ACC112 (cell line): Measurements from ENCODE around the gene ST6GALNAC3.
"Not testable (repeated sequence)": the region's sequence is repeated elsewhere in the genome, so short reads cannot be mapped to it uniquely, and the experiment has no call there.

Experiments used
- H2AFZ ChIP-seq: fragments of 200-600 bp; sonication (generic); one replicate; pipeline ENCODE4 v1.6.0; 2017; ENCODE audit warnings: antibody characterized with exemption, low read length; ENCODE audit not compliant: unreplicated experiment
- H3K27ac ChIP-seq: fragments of 200-600 bp; sonication (generic); 2 replicates; pipeline ENCODE4 v1.5.1; 2014; ENCODE audit warnings: low read depth, mild to moderate bottlenecking, antibody characterized with exemption, low read length, moderate library complexity
- H3K27me3 ChIP-seq: fragments of 200-600 bp; sonication (generic); 2 replicates; pipeline ENCODE4 v1.6.1; 2014; ENCODE audit warnings: mild to moderate bottlenecking, antibody characterized with exemption, low read length, moderate library complexity, mixed read lengths; ENCODE audit not compliant: insufficient read depth
- H3K36me3 ChIP-seq: fragments of 200-600 bp; sonication (generic); 2 replicates; pipeline ENCODE4 v1.6.1; 2016; ENCODE audit warnings: mild to moderate bottlenecking, antibody characterized with exemption, low read length, moderate library complexity, mixed read lengths; ENCODE audit not compliant: insufficient read depth
- H3K4me1 ChIP-seq: fragments of 200-600 bp; sonication (generic); one replicate; pipeline ENCODE4 v1.6.1; 2016; ENCODE audit warnings: low read length, mixed read lengths; ENCODE audit not compliant: insufficient read depth, unreplicated experiment, control insufficient read depth
- H3K4me3 ChIP-seq: fragments of 200-600 bp; sonication (generic); 2 replicates; pipeline ENCODE4 v1.5.1; 2014; ENCODE audit warnings: mild to moderate bottlenecking, low read depth, low read length
- H3K79me2 ChIP-seq: fragments of 200-600 bp; sonication (generic); one replicate; pipeline ENCODE4 v1.6.0; 2016; ENCODE audit warnings: low read length; ENCODE audit not compliant: control insufficient read depth, unreplicated experiment, insufficient read depth

The ST6GALNAC3 gene

DNA sequence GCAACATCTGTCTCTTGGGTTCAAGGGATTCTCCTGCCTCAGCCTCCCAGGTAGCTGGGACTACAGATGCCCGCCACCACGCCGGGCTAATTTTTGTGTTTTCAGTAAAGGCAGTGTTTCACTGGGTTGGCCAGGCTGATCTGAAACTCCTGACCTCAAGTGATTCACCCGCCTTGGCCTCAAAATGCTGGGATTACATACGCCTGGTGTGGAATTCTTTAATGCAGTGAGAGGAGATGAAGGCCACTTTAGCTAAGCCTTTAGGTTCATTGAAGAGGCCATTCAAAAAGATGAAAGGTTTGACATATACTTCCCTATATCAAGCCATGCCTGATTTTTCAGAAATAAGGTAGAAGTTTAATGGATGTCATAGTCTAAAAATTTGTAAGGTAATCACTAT lies 162.7 kb downstream of the ST6GALNAC3 start:
- Histone ChIP-seq H3K27me3 (no peaks in the 10 kb centered on the region), H3K79me2 (no peaks in the 10 kb centered on the region), H3K4me3 (no peak overlapping the region), H3K27ac (no peak overlapping the region), H3K36me3 (no peaks in the 10 kb centered on the region), H2AFZ (no peak overlapping the region), H3K4me1 (no peaks in the 10 kb centered on the region)

DNA sequence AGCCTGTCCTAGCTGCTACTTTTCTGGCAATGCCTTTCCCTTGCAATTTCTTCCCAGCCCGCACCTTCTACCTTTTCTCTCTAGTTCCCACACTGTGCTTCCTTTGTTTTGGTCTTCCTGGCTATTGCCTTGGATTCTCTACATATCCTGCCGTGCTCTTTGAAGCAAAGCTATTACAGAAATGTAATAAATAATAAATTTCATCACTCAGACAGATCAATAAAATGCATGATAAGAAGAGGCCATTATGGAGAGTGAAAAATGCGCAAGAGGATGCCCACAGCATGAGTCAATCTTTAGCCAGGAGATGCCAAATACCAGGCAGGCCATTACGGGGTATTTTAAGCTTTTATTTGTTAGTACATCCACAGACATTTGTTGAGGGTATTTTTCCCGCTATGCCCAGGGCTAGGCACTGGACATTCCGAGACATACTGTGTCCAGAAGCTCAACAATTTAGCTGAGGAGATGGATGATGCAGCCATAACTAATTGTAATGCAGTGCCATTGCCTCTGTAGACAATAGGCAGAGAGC lies 163.6 kb downstream of the ST6GALNAC3 start:
- H3K4me3 ChIP-seq: no peak overlapping the region
- no peaks in the 10 kb centered on the region for H3K36me3 ChIP-seq
- no peak overlapping the region for H2AFZ ChIP-seq
- no peaks in the 10 kb centered on the region for H3K4me1 ChIP-seq
- H3K79me2 ChIP-seq: no peaks in the 10 kb centered on the region
- H3K27me3 ChIP-seq: no peaks in the 10 kb centered on the region
- no peak overlapping the region for H3K27ac ChIP-seq

DNA sequence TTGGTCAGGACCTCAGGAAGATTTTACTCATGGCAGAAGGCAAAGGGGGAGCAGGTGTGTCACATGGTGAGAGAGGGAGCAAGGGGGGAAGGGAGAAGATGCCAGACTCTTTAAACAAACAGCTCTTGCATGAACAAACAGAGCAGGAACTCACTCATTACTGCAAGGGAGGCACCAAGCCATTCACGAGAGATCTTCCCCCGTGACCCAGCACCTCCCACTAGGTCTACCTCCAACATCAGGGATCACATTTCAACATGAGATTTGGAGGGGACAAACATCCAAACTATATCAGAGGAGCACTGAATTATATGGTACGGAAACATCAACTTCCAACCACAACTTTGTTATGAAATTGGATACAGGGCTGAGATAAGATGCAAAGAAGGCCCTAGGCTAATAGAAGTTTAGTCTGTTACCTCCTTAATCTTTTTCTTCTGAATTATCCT lies 164.9 kb downstream of the ST6GALNAC3 start:
- Histone ChIP-seq H3K4me1 (no peaks in the 10 kb centered on the region), H3K27me3 (no peaks in the 10 kb centered on the region), H3K27ac (no peak overlapping the region), H3K36me3 (no peaks in the 10 kb centered on the region), H2AFZ (no peak overlapping the region), H3K79me2 (no peaks in the 10 kb centered on the region), H3K4me3 (no peak overlapping the region)

DNA sequence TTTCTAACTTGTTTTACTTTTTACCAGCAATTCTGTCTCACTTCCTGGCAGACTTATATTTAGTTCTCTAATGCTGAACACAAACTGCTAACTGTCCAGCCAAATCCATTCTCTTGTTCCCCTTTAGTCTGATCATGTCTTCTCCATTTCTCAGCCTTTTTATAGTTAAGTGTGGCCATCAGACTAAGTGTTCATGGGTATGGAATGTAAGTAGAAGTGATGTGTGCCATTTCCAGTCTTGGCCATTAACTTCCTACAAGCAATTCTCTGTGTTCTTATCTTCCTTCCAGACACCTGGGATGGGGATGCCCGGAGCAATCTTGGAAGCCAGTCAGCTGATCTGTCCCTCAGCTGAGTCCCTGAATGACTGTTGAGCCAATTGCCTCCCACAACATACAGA lies 165.8 kb downstream of the ST6GALNAC3 start:
- no peaks in the 10 kb centered on the region for H3K36me3 ChIP-seq
- H3K79me2 ChIP-seq: no peaks in the 10 kb centered on the region
- no peak overlapping the region for H2AFZ ChIP-seq
- H3K4me1 ChIP-seq: no peaks in the 10 kb centered on the region
- H3K4me3 ChIP-seq: no peak overlapping the region
- no peak overlapping the region for H3K27ac ChIP-seq
- no peaks in the 10 kb centered on the region for H3K27me3 ChIP-seq

DNA sequence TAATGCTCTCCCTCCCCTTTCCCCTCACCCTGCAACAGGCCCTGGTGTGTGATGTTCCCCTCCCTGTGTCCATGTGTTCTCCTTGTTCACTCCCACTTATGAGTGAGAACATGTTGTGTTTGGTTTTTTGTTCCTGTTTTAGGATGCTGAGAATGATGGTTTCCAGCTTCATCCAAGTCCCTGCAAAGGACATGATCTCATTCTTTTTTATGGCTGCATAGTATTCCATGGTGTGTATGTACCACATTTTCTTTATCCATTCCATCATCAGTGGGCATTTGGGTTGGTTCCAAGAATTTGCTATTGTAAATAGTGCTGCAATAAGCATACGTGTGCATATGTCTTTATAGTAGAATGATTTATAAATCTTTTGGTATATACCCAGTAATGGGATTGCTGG lies 168.0 kb downstream of the ST6GALNAC3 start:
- H3K27me3 ChIP-seq, H3K36me3 ChIP-seq, H3K4me3 ChIP-seq, H3K4me1 ChIP-seq, H2AFZ ChIP-seq, H3K27ac ChIP-seq, H3K79me2 ChIP-seq: not testable (repeated sequence)

DNA sequence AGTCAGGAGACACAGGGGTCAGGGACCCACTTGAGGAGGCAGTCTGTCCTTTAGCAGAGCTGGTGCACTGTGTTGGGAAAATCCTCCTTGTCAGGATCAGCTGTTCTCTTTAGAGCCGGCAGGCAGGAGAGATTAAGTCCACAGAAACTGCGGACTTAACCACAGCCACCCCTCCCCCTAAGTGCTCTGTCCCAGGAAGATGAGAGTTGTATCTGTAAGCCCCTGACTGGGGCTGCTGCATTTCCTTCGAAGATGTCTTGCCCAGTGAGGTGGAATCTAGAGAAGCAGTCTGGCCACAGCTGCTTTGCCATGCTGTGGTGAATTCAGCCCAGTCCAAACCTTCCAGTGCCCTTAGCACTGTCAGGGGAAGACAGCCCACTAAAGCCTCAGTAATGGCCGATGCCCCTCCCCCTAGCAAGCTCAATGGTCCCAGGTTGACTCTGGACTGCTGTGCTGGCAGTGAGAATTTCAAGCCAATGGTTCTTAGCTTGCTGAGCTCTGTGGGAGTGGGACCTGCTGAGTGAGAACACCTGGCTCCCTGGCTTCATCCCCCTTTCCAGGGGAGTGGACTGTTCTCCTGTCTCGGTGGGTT lies 172.8 kb downstream of the ST6GALNAC3 start:
- no peak overlapping the region for H3K4me3 ChIP-seq
- H2AFZ ChIP-seq: no peak overlapping the region
- no peaks in the 10 kb centered on the region; the same call in 1 of the 2 replicates for H3K27me3 ChIP-seq

DNA sequence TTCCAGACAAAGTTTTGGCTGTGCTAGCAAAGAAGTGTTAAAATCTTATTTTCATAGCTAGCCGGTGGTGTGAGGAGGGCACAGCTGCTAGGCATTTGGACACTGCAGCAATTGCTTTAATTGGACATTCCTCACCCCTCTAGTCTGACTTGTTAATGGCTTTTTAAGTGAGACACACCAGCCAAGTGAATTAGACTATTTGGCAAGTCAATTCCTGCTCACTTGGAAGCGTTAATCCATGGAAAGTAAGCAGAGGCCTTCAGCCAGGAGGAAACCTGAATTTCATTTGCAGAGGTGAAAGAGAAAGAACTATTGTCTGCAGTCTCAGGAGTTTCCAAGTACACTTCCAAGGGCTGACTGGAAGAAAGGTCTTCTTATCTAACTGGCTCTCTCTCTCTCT lies 175.7 kb downstream of the ST6GALNAC3 start:
- Histone ChIP-seq H3K27ac (no peak overlapping the region), H3K27me3 (no peaks in the 10 kb centered on the region; the same call in 1 of the 2 replicates), H3K36me3 (no peaks in the 10 kb centered on the region), H2AFZ (no peak overlapping the region), H3K4me3 (no peak overlapping the region), H3K4me1 (no peaks in the 10 kb centered on the region), H3K79me2 (no peaks in the 10 kb centered on the region)

More for the DNA sequence above, 172.8 kb downstream of the ST6GALNAC3 start:
- H3K36me3 ChIP-seq: no peaks in the 10 kb centered on the region
- no peak overlapping the region for H3K27ac ChIP-seq
- H3K4me1 ChIP-seq: no peaks in the 10 kb centered on the region
- no peaks in the 10 kb centered on the region for H3K79me2 ChIP-seq

DNA sequence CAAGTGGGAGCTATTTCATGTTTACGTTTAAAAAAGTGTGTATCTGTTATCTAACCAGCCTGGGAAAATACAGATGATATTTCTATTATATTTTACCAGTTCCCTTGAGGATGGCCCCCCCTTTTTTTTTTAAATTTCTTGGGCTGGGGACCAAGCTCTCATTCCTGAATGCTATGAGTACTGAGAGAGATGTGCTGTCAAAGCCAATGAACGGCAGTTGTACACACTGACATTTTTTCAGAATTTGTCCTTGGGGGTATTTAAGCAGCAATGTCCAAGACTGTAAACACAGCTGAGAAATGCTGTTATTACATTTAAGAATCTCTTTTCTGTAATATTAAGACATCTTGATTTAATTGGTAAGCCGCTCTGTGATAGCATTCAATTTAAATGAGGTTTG lies 177.9 kb downstream of the ST6GALNAC3 start:
- no peak overlapping the region for H3K4me3 ChIP-seq
- H3K27me3 ChIP-seq: no peaks in the 10 kb centered on the region; the same call in 1 of the 2 replicates
- H3K27ac ChIP-seq: no peak overlapping the region
- H3K4me1 ChIP-seq: no peaks in the 10 kb centered on the region
- no peaks in the 10 kb centered on the region for H3K36me3 ChIP-seq
- H2AFZ ChIP-seq: no peak overlapping the region
- no peaks in the 10 kb centered on the region for H3K79me2 ChIP-seq

DNA sequence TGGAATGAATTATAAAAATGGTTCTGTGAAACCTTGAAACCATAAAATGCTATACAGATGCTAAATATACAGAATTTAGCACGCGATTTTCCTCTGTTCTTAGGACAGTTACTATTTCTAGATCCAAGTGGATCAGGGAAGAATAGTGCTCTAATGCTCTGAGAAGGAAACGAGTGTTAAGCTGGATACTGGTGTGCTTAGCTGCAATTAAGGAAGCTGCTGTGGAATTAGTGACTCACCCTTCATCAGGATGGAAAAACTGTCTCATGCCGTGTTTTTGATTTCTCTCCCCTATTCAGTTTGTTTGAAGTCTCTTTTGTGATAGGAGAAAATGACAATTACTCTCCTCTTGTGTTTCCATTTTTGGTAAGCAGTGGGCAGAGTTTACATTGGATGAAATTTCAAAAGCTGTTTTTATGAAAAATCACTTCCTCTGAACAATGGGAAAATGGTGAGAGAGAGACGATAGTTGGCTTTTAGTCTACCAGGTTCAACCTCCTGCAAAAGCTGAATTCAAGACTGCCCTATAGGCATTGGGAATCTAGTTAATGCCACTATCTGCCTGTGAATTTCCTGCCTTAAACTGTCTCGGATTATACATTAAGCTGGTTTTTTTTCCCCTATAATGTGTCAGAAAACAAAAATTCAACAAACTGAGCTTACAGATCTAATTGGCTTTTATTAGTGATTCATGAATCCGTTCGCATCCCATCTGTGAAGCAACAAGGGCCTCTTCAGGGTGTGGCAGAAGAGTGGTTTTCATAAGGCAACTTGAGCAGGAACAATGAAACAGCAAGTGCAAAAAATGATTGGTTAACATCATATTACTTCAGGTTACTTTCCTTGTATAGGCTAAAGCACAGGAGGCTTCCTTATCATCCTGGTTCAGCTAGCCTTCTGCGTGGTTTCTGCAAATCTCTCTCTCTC lies 179.8 kb downstream of the ST6GALNAC3 start:
- no peaks in the 10 kb centered on the region for H3K36me3 ChIP-seq
- H3K27me3 ChIP-seq: no peaks in the 10 kb centered on the region; the same call in 1 of the 2 replicates
- no peak overlapping the region for H3K27ac ChIP-seq
- no peaks in the 10 kb centered on the region for H3K4me1 ChIP-seq
- no peak overlapping the region for H2AFZ ChIP-seq
- no peak overlapping the region for H3K4me3 ChIP-seq
- H3K79me2 ChIP-seq: no peaks in the 10 kb centered on the region

DNA sequence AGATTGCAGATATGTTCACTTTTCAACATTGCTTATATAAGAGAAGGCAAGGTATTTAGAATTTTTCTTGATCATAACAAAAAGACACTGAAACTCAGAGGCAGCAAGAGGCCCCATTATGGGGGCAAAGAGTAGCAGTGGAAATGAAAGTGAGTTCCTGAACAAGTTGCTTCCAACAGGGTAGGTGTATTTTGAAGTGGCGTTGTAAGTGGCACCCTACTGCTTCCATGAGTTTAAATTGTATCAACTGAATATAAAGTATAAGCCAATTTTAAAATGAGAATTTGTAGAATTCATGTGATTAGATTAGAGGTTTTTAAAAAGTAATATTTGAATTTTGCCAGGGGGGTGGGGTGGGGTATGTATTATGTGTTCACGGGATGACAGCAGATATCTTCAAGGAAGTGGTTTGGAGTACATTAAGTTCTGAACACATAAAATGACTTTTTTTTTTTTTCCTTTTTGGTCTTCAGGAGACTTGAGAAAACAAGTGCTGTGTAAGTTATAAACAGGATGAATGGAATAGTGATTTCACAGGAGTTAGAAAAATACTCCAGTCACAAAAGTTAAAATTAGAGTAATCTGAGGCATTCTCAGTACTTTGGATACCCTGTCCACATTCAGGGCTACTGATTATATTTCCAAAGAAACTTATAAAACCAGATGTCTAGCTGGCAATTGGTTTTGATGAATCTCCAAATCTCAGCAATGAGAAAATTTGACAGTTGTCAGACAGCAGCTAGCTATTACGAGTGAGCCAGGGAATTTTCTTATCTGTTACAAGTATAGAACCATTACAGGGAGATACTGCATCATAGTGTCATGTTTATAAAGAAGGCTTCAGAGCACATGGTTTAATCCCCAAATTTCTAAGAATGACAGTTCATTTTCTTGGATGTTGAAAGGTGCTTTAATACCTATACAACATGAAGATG lies 182.0 kb downstream of the ST6GALNAC3 start:
- H3K27ac ChIP-seq: no peak overlapping the region
- H3K79me2 ChIP-seq: no peaks in the 10 kb centered on the region
- no peaks in the 10 kb centered on the region for H3K36me3 ChIP-seq
- H2AFZ ChIP-seq: no peak overlapping the region
- H3K4me1 ChIP-seq: no peaks in the 10 kb centered on the region
- H3K27me3 ChIP-seq: no peaks in the 10 kb centered on the region; the same call in 1 of the 2 replicates
- no peak overlapping the region for H3K4me3 ChIP-seq
